ENCODE data around the gene ACOT12. TPM values are rescaled to one million over a fixed set of nuclear protein-coding genes. Genes with fewer than 3 reads are reported as not detected.
"Not testable (repeated sequence)": the region's sequence is repeated elsewhere in the genome, so short reads cannot be mapped to it uniquely, and the experiment has no call there.

ACOT12 gene
- total RNA-seq, 1 donor from 2014 or later = not detected

GRCh38 chr5:81303563-81303962 is 90.4 kb downstream of the ACOT12 start:
- DNase-seq = no peak
- Mint-ChIP-seq H3K27ac (ENCODE audit: unreplicated experiment) (peak overlapping the region; percentile 45), H3K36me3 (ENCODE audit: unreplicated experiment) (no peaks in the 10 kb centered on the region), H3K4me1 (ENCODE audit: low read depth, unreplicated experiment) (peaks cover 7% of the 10 kb centered on the region), H3K9me3 (ENCODE audit: unreplicated experiment) (peaks cover 5% of the 10 kb centered on the region), H3K27me3 (ENCODE audit: unreplicated experiment) (peaks cover 3% of the 10 kb centered on the region), H3K4me3 (ENCODE audit: unreplicated experiment) (no peak overlapping the region)
- TF ChIP-seq CTCF (IDR thresholded peaks at IDR 0.05; ENCODE audit: partially characterized antibody, unreplicated experiment) = no peak

- peak overlapping the region; percentile 95 for H3K4me3 Mint-ChIP-seq (ENCODE audit: unreplicated experiment)
- peaks cover 3% of the 10 kb centered on the region for H3K27me3 Mint-ChIP-seq (ENCODE audit: unreplicated experiment)
- no peak overlapping the region for H3K27ac Mint-ChIP-seq (ENCODE audit: unreplicated experiment)
- no peak for TF ChIP-seq CTCF (IDR thresholded peaks at IDR 0.05; ENCODE audit: partially characterized antibody, unreplicated experiment)
- peaks cover 5% of the 10 kb centered on the region for H3K9me3 Mint-ChIP-seq (ENCODE audit: unreplicated experiment)
- peaks cover 7% of the 10 kb centered on the region for H3K4me1 Mint-ChIP-seq (ENCODE audit: low read depth, unreplicated experiment)
- H3K36me3 Mint-ChIP-seq (ENCODE audit: unreplicated experiment) = no peaks in the 10 kb centered on the region
- DNase-seq = no peak
Observed at GRCh38 chr5:81302596-81302995, 91.3 kb downstream of the ACOT12 start.

- no peak for TF ChIP-seq CTCF (IDR thresholded peaks at IDR 0.05; ENCODE audit: partially characterized antibody, unreplicated experiment)
- H3K27me3 Mint-ChIP-seq (ENCODE audit: unreplicated experiment) = peaks cover 3% of the 10 kb centered on the region
Observed at GRCh38 chr5:81301271-81302015, 92.5 kb downstream of the ACOT12 start, which contains the start of gene ZCCHC9. TSS of gene ZCCHC9 (plus strand) at chr5:81301587. CDS start at chr5:81304758, 3,171 bp downstream.

GRCh38 chr5:81300921-81301270 is 93.0 kb downstream of the ACOT12 start:
- H3K36me3 Mint-ChIP-seq (ENCODE audit: unreplicated experiment) = no peaks in the 10 kb centered on the region
- peak overlapping the region; percentile 93 for H3K27ac Mint-ChIP-seq (ENCODE audit: unreplicated experiment)
- H3K4me1 Mint-ChIP-seq (ENCODE audit: low read depth, unreplicated experiment) = peaks cover 7% of the 10 kb centered on the region
- no peak for TF ChIP-seq CTCF (IDR thresholded peaks at IDR 0.05; ENCODE audit: partially characterized antibody, unreplicated experiment)
- DNase-seq = no peak
- H3K9me3 Mint-ChIP-seq (ENCODE audit: unreplicated experiment) = peaks cover 5% of the 10 kb centered on the region
- peak overlapping the region; percentile 95 for H3K4me3 Mint-ChIP-seq (ENCODE audit: unreplicated experiment)
- H3K27me3 Mint-ChIP-seq (ENCODE audit: unreplicated experiment) = peaks cover 3% of the 10 kb centered on the region

More at GRCh38 chr5:81301271-81302015, 92.5 kb downstream of the ACOT12 start, which contains the start of gene ZCCHC9:
- Mint-ChIP-seq H3K9me3 (ENCODE audit: unreplicated experiment) (peaks cover 5% of the 10 kb centered on the region), H3K27ac (ENCODE audit: unreplicated experiment) (peak within 1 kb of the TSS; percentile 93), H3K4me1 (ENCODE audit: low read depth, unreplicated experiment) (peaks cover 7% of the 10 kb centered on the region), H3K4me3 (ENCODE audit: unreplicated experiment) (peak within 1 kb of the TSS; percentile 95), H3K36me3 (ENCODE audit: unreplicated experiment) (no peaks in the 10 kb centered on the region)
- peak; percentile 95 for DNase-seq

GRCh38 chr5:81297531-81297930 is 96.4 kb downstream of the ACOT12 start:
- Mint-ChIP-seq H3K36me3 (ENCODE audit: unreplicated experiment) (peaks cover 7% of the 10 kb centered on the region), H3K27ac (ENCODE audit: unreplicated experiment) (no peak overlapping the region), H3K27me3 (ENCODE audit: unreplicated experiment) (peaks cover 3% of the 10 kb centered on the region)

GRCh38 chr5:81294021-81294420 is 99.9 kb downstream of the ACOT12 start:
- H3K27me3 Mint-ChIP-seq (ENCODE audit: unreplicated experiment); H3K27ac Mint-ChIP-seq (ENCODE audit: unreplicated experiment); H3K9me3 Mint-ChIP-seq (ENCODE audit: unreplicated experiment); H3K4me3 Mint-ChIP-seq (ENCODE audit: unreplicated experiment); DNase-seq; H3K4me1 Mint-ChIP-seq (ENCODE audit: low read depth, unreplicated experiment): not testable (repeated sequence)
- H3K36me3 Mint-ChIP-seq (ENCODE audit: unreplicated experiment) = peaks cover 20% of the 10 kb centered on the region

More at GRCh38 chr5:81297531-81297930, 96.4 kb downstream of the ACOT12 start:
- Mint-ChIP-seq H3K4me3 (ENCODE audit: unreplicated experiment) (no peak overlapping the region), H3K4me1 (ENCODE audit: low read depth, unreplicated experiment) (peaks cover 7% of the 10 kb centered on the region), H3K9me3 (ENCODE audit: unreplicated experiment) (peaks cover 5% of the 10 kb centered on the region)
- DNase-seq = no peak
- TF ChIP-seq CTCF (IDR thresholded peaks at IDR 0.05; ENCODE audit: partially characterized antibody, unreplicated experiment) = no peak
